Astrocyte of the spinal cord (primary cell): ENCODE data around the gene MMP14.

Experiments
- DNase-seq: peaks from one replicate; pipeline ENCODE4 v3.0.0; 2011; ENCODE audit warnings: low read depth, low spot score
- H3K4me3 ChIP-seq: 2 replicates; pipeline ENCODE4 v1.5.1; 2011; ENCODE audit warnings: low read depth, mild to moderate bottlenecking, low read length, moderate library complexity
- in situ Hi-C: cut with HindIII; loops from 2 replicates; pipeline ENCODE4 v1.10.0; 2017; ENCODE audit warnings: low sequenced_read_pairs
- TF ChIP-seq, protein P1 (sequence below): IDR thresholded peaks from 2 replicates; pipeline ENCODE4 v1.5.1; 2012; ENCODE audit warnings: low read depth, mild to moderate bottlenecking, low read length, inconsistent platforms

The MMP14 gene

DNA sequence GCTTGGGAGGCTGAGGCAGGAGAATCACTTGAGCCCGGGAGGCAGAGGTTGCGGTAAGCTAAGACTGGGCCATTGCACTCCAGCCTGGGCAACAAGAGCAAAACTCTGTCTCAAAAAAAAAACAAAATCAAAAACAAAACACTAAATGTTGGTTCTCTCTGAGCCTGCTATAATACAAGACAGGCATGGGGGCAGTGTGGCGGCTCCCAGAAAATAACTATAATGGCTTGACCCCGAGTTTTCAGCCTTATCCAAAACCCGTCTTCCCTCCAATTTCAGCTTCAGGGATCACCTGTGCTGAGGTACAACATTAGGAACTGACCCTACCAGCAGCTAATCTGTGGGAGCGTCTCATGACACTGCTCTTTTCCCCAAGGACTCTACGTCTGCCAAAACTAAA is 22.0 kb upstream of the MMP14 start:
- no peak overlapping the region for H3K4me3 ChIP-seq
- in situ Hi-C loops = no loop called here
- no peak for DNase-seq
- TF ChIP-seq, protein P1, sequence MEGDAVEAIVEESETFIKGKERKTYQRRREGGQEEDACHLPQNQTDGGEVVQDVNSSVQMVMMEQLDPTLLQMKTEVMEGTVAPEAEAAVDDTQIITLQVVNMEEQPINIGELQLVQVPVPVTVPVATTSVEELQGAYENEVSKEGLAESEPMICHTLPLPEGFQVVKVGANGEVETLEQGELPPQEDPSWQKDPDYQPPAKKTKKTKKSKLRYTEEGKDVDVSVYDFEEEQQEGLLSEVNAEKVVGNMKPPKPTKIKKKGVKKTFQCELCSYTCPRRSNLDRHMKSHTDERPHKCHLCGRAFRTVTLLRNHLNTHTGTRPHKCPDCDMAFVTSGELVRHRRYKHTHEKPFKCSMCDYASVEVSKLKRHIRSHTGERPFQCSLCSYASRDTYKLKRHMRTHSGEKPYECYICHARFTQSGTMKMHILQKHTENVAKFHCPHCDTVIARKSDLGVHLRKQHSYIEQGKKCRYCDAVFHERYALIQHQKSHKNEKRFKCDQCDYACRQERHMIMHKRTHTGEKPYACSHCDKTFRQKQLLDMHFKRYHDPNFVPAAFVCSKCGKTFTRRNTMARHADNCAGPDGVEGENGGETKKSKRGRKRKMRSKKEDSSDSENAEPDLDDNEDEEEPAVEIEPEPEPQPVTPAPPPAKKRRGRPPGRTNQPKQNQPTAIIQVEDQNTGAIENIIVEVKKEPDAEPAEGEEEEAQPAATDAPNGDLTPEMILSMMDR = no peak

DNA sequence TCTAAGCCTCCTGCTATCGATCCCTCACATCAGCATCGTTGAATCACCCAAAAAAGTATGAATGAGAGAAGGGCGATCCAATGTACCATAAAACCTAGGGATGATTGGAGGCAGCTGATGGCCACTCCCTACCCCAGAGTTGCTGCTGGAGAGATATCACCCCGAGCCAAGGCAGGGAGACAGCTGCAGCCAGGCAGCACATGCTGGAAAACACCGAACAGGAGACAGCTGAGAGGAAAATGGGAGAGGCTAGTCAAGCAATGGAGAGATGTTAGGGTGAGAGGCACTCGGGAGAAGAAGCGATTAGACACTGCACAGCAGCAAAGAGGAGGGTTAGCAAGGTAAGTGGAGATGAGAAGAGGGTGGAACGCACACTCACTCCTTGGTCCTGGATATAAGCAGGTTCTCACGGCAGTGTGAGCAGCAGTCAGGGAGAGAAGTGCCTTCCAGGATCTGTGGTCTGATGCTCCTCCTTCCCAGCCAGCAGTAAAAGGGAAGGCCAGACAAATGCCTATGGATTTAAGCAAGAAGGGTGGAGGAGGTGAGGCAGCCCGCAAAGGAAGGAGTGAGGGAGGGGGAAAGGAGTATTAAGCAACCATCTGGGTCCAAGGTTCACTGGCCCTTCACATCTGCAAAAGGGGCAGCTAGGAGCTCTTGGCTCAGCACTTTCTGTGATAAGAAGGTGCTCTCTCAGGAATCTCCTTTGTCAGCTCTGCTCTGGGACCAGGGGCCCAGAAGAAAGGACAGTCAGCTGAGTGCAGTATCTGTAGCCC is 21.3 kb upstream of the MMP14 start, which contains the start of gene SLC7A7:
TSS of gene SLC7A7 (minus strand) at position 495 of the 773 bp plus-strand sequence. CDS start 2,037 bp downstream, outside the sequence.
- H3K4me3 ChIP-seq = no peak within 1 kb of the TSS
- DNase-seq = no peak
- in situ Hi-C loops = no loop called here
- TF ChIP-seq, protein P1 = no peak

DNA sequence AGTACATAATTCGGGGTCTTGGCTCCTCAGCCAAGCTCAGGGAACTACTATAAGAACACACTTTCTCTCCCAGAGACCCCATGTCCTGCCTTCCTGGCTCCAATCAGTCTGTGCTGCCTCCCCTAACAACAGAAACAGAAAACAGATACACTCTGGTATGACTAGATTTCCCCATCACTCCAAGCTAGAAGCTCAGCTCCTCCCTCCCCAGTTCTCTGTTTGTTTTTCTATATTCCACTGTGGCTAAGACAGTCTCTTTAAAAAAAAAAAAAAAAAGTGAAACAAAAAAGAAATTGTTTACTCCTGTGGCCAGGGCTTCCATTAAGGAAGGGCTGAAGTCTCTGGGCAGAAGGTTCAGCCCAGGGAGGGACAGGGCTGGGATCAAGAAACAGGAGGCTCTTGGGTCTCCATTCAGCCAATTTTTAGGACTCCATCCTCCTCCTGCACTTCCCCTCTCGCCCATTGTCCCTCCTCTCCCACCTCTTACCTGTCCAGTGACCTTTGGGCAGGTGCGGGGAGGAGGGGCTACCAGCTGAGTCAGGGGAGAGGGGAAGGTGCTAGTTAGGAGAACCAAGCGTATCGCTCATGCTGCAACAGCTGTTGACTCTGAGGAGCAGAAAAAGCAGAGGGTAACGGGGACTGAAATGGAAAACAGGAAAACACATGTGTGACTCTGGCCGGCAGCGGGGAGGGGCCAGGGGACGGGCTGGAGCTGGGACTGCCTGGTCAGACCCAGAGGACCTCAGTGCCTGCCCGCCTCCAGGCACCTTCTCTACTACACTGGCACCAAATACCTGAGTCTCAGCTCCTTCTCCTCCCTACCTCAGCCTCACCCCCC is 17.0 kb upstream of the MMP14 start:
- no peak overlapping the region for H3K4me3 ChIP-seq
- in situ Hi-C loops = no loop called here
- peak; percentile 80 for DNase-seq
- TF ChIP-seq, protein P1 = no peak

- TF ChIP-seq, protein P1 = no peak
- no peak overlapping the region for H3K4me3 ChIP-seq
Observed at GRCh38 chr14:22820731-22821130, 15.7 kb upstream of the MMP14 start.

GRCh38 chr14:22821193-22822015 is 15.0 kb upstream of the MMP14 start:
- in situ Hi-C loops = no loop called here
- peak; percentile 42 for DNase-seq
- TF ChIP-seq, protein P1 = no peak
- H3K4me3 ChIP-seq = no peak overlapping the region

More at GRCh38 chr14:22820731-22821130, 15.7 kb upstream of the MMP14 start:
- no peak for DNase-seq
- in situ Hi-C loops = no loop called here

GRCh38 chr14:22822016-22822570 is 14.3 kb upstream of the MMP14 start:
- peak overlapping the region; percentile 1 for H3K4me3 ChIP-seq
- no peak for DNase-seq
- in situ Hi-C loops = no loop called here
- TF ChIP-seq, protein P1 = no peak
